GM18502 (cell line): ENCODE data around the gene AKNA.

ENCODE experiments used
- ATAC-seq: cut with Tn5 transposase; IDR thresholded peaks from one replicate; pipeline ENCODE4 v1.9.1; 2021; ENCODE audit warnings: mild to moderate bottlenecking; ENCODE audit not compliant: unreplicated experiment, poor library complexity

AKNA gene, protein sequence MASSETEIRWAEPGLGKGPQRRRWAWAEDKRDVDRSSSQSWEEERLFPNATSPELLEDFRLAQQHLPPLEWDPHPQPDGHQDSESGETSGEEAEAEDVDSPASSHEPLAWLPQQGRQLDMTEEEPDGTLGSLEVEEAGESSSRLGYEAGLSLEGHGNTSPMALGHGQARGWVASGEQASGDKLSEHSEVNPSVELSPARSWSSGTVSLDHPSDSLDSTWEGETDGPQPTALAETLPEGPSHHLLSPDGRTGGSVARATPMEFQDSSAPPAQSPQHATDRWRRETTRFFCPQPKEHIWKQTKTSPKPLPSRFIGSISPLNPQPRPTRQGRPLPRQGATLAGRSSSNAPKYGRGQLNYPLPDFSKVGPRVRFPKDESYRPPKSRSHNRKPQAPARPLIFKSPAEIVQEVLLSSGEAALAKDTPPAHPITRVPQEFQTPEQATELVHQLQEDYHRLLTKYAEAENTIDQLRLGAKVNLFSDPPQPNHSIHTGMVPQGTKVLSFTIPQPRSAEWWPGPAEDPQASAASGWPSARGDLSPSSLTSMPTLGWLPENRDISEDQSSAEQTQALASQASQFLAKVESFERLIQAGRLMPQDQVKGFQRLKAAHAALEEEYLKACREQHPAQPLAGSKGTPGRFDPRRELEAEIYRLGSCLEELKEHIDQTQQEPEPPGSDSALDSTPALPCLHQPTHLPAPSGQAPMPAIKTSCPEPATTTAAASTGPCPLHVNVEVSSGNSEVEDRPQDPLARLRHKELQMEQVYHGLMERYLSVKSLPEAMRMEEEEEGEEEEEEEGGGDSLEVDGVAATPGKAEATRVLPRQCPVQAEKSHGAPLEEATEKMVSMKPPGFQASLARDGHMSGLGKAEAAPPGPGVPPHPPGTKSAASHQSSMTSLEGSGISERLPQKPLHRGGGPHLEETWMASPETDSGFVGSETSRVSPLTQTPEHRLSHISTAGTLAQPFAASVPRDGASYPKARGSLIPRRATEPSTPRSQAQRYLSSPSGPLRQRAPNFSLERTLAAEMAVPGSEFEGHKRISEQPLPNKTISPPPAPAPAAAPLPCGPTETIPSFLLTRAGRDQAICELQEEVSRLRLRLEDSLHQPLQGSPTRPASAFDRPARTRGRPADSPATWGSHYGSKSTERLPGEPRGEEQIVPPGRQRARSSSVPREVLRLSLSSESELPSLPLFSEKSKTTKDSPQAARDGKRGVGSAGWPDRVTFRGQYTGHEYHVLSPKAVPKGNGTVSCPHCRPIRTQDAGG (N-terminal part only)

DNA sequence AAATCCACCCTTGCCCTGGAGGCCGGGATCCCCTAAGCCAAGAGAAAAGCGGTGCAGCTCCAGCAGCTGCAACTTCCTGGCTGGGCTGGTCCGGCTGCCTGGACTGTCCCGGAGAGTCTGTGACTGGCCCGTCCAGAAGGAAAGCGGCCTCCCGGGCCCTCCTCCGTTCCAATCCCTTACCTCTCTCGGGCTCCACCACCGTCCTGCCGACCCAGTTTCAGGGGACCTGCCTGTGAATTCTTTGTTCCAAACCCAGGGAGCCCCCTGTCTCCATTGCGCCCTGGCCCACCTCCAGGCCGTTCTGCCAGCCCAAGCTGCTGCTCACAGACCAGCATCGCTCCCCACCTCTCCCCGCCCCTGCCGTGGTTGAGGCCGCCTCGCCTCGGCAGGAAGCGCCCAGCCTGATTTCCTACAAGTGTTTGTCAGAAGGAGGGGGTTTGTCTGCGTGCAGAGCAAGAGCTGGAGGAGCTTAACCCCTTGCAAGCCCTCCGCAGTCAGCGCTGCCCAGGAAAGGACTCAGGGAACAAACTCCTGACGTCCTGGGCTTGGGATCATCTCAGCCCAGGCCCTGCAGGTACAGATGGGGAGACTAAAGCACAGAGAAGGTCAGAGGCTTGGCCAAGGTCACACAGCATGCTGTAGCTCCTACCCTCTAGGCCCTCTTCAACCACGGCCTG, at the start of gene AKNA:
TSS of gene AKNA (minus strand) at position 303 of the 677 bp plus-strand sequence. CDS start 6,649 bp downstream, outside the sequence.
- peak; percentile 37 for ATAC-seq

DNA sequence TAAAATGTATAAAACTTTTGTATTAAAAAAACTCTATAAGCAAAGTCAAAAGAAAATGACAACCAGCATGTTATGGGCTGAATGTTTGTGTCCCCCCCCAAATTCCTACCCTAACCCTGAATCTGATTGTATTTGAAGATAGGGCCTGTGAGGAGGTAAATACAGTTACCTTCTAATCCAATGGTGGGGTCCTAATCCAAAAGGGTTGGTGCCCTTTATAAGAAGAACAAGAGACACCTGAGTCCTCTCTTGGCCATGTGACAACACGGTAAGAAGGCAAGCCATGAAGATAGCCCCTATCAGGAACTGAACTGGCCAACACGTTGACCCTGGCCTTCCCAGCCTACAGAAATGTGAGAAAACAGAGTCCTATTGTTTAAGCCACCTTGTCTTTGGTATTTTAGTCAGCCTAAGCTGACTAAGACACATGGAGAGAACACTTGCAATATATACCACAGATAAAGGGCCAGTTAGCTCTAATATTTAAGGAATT, 49.7 kb upstream of the AKNA start:
- no peak for ATAC-seq

DNA sequence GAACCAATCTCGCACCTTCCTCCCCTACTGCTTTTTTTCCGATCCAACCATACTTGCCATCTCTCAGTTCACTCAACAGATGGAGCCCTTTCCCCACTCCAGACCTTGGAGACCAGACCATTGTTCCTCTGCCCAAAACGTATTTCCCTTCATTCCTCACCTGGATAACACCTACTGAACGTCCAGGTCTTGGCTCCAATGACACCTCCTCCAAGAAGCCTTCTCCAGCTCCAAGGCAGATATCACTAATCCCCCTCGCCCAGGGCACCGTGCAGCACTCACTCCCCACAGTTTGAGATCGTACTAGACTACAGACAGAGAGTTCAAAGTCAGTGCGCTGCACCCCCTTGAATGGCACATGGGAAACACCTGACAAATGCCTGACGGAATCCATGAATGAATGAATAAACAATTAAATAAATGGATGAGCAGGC, 47.1 kb upstream of the AKNA start:
- ATAC-seq = no peak

DNA sequence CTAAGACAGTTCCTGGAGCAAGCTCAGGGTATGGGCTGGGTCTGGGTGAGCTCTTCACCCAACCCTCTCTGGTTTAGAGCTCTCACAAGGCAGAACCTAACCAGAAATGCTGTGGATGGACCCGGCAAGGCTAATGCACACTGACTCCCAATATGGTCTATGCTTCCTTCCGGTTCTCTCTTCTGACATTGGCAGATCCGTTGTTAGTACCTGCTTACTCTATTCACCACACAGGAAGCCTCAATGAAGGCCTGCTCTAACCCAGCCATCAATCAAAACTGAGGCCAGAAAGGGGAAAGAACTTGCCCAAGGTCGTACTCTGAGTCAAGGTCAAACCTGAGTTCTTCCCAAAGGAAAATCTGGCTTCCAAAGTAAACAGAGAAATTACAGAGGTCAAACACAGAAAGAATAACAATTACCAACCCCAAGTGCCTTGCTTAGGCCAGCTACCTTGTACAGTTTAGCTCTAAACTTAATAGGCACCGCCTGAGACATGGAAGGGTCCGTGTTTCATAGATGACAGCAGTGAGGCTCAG, 46.0 kb upstream of the AKNA start:
- ATAC-seq = no peak

DNA sequence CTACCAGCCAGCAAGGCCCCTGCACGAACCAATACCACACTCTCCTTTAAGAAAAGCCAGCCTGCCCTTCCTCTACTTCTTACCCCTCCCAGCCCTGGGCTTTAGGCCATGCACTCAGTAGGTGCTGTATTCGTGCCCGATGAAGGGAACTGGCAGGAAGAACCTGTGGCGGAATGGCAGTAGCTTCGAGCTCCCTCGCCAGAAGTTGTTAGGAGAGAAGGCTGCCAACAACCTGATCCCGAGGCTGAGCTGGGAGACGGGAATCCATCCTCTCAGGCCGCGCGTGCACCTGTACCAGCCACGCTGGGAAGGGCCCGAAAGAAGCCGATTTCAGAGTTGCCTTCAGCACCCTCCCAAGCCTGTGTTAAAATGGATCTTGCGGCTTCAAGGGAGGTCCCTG, 45.3 kb upstream of the AKNA start:
- ATAC-seq = no peak

DNA sequence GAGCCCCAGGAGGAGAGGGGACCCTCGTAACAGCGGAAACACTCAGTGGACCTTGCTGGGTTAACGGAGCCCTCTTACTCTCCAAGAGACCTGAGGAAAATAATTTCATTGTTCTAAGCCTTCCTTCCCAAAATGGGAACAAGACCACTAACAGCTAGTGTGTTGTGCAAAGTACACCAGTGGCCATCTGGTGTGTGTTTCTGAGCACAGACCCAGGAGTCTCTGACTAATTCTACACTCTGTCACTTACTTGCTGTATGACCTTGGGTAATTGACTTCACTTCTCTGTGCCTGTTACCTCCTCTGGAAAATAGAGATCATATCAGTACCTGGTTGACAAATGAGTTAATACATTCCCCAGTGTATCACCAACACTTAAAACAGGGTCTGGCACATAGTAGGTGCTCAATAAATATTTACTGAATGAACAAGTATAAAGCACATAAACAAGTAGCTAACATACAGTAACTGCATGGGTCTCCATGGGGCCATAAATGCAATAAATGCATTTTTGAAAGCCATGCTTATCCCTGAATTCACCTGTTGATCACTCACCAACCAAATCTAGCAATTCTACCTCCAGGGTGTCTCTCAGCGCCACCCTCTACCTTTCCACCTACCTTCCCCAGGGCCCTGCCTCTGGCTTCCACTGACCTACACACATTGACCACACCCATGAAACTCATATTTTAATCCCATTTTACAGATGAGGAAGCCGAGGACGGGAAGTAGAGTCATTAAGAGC, 44.7 kb upstream of the AKNA start:
- ATAC-seq = no peak

DNA sequence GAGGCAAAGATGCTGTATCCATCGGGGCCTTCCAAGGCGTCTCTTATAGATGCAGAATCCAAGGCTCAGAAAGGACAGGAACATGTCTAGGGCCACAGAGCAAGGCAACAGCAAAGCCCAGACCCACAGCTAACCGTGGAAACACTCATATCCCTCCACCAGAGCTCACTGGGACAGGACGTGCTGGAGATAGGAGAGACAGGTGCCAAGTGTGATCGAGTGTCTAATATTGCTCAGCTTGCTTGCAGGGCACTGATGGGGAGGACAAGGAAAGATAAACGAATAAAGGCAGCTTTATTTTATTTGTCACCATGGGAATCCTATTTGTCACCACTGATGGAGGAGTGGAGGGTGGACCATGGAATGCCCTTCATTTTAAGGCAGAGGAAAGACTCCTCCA, 44.0 kb upstream of the AKNA start:
- no peak for ATAC-seq

DNA sequence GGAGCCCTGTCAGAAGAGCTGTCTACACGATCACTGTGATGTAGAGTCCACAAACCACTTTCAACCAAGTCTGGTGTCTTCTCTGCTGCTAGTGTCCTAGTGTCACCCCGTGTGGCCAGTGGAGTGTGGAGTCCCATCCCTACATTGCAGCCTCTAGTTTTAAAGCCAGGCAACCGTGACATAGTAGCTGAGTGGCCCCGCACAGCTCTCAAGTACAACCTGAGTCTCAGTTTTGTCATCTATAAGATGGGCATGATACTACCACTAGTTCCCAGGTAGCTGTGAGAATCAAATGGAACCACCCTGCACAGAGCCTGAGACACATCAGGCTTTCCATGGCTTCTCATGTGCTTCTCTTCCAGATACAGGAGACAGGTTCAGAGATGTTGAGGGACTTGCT, 43.2 kb upstream of the AKNA start:
- no peak for ATAC-seq

DNA sequence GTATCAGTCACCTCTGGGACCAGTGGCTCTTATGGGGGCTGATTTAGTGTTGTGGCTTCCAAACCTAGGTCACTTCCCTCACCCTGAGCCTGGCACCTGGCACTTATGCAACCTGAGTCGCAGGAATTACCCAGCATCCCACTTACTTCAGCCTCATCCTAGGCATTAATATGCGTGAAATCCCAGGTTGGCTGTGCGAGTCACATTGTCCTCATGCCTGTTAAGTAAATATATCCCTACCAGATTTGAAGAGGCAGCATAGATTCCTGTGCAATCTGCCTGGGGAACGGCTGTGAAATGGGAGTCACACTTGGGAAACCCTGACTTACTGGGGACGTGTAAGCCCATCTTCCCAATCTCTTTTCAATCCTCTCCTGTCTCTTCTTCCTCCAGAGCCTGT, 42.7 kb upstream of the AKNA start:
- ATAC-seq = no peak

DNA sequence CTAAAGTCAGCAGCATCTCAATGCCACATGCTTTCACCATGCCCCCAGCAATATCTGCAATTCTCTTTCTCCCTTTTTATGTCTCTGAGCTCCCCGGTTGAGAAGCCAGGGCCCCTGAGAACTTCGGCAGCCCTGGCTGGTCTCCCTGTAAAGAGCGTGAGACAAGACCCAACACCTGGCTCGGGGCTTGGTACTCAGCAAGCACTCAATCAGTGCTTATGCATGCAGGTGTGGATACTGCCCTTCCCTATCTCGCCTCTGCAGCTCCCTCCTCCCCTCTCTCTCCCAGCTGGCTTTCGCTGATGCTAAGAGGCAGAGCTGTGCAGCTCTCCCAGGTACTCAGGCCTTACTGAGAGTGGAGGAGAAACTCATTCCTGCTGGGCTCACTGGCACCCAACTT, 41.7 kb upstream of the AKNA start:
- no peak for ATAC-seq

DNA sequence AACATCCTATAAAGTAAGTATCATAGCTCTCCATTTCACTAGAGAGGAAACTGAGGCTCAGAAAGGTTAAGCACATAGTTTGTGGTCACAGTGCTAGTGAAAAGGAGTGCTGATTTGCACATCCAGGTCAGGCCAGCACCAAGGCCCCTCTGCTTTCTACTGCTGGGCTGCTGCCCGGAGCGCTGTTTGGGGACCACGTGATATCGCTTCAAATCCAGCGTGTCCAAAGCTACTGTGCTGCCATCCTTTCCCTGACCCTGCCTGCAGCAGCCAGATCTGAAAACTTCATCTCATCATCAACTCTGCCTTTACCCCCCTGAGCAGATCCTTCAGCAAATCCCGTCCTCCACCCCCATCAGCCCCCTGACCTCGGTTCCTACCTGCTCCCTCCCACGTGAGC, 40.7 kb upstream of the AKNA start:
- no peak for ATAC-seq

DNA sequence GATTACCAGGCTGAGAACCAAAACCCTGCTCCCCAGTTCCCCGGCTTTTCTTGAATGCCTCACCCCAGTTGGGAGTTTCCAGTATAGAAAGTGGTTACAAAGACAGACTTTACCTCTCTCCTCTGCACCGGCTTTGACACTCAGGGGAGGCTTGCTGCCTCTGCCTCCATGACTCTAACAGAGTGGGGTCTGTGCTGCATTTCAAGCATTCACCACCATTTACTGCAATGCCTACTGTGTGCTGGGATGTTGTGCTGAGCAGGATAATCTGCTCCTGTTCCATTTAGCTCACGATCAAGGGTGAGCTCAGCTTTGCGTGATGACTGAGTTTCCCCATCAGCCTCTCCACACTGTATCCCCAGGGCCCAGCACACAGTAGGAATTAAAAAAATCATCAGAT, 39.9 kb upstream of the AKNA start:
- ATAC-seq = no peak

DNA sequence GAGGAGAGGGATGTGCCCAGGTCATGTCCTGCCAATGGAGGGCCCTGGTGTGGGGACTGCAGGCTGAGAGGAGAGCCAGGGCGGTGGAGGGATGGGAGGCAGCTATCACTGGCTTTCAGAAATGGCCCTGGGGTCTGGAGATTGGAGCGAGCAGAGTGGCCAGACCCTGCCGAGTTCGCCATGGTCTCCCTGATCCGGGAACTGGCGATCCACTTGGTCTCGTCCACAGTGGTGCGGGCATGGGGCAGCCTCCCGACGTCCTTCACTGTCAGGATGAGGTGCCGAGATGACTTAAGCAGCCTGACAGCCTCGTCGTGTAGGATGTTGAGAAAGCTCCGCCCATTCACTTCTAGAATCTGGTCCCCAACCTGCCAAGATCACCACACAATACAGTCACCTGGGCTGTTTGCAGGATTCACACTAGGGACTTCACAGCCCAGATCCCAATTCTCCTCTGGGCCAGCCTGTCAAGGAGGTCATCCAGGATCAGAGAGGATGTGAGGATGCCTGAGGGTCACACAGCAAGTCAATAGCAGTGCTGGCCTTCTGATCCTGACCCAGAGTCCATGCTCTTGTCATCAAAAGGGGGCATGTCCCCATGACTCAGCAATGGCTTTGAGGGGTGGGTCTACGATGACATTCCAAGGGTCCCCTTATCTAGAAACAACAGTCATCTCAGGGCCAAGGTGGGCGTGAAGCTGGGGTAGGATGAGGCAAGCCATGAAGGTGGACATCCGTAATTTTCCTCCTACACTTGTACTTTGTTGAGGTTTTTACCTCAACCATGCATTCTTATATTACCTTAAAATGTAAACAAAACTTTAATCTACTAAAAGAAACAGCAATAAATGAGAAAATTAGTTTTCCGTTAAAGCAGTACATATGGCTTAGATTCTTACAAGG, 38.5 kb upstream of the AKNA start:
- no peak for ATAC-seq

DNA sequence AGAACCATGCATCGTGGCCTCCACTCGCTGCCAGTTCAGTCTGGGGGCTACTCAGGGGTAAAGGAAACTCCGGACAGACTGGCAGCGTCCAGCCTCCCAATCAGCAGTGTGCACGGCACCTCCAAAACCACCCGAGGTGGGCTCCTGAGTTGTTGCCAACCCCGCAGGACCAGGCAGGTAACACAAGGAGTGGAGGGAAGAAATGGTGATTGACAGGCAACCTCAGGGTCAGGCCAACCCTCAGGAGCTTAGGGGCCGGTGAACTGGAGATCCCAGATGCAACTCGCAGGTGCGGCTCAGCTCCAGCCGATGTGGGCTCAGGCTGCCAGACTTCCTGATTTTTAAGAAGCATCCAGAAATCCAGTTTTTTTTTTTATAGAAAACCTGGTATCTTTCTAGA, 37.3 kb upstream of the AKNA start:
- ATAC-seq = no peak

DNA sequence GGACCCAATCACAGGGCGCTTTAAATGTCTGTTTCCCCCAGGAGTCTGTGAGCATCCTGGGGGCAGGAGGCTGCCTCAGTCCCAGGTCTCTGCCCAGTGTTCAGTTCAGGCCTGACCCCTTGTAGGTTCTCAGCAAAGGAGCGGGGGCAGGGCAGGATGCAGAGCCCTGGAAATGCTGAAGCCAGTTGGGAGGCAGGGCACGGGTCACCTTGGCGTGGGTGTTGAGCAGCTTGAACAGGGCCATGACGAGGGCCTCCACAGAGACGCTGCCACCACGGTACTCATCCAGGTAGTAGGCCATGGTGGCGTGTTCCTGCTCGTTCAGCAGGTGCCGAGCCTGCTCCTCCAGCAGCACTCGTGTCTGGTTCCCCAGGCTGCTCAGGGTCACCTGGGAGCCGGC, 36.3 kb upstream of the AKNA start:
- no peak for ATAC-seq

DNA sequence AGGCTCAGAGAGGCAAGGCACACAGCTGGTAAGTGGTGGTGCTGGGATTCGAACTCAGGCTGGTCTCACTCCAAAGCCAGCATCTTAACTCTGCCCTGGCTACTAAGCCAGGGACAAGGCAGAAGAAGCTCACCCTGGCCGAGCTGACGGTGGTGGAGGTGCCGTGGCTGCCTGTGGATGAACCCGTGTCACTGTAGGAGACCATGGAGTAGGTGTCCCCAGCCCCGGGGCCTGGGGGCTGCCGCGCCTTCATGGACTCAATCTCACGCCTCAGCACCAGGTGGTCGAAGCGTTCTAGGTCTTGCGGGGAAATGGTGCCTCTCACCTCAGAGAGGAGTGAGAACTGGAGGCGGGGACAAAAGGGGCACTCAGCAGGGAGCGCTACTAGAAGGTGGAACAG, 35.4 kb upstream of the AKNA start:
- ATAC-seq = no peak

DNA sequence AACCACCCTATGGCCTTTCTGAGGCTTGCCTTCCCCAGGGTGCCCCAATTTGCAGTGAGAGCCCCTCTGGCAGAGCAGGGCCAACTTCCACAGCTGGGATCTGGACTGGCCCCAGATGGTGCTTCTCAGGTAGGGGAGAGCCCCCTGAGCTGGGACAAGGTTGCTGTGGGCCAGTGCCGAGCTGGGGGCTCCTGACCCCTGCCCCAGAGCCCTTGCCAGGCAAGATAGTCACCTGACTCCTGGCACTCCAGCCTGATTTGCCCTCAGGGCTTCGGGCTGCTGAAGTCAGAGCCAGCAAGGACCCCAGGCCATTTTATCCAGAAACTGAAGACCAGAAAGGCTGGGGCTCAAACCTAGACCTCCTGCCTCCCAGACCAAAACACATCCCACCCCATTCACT, 33.4 kb upstream of the AKNA start:
- ATAC-seq = no peak

DNA sequence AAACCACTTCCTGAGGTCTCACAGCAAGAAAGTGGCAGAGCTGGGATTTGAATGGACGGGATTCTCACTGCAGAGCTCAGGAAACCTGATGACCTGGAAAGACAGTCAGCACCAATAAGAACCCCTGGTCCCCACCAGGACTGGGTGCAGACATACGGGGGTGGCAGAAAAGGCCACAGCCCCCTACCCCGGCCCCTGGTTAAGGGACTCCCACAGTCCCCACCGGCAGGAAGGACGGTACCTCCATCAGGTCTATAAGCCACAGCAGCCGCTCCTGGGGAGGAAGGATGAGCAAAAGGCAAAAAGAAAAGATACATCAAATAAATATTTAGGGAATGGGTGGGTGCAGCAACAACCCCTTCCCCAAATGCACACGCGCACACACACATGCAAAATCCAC, 32.0 kb upstream of the AKNA start:
- ATAC-seq = no peak
